ENCODE data around the gene SRGAP1. TPM values are rescaled to one million over a fixed set of nuclear protein-coding genes. Genes with fewer than 3 reads are reported as not detected.

The SRGAP1 gene
- total and polyA plus RNA-seq, 9 donors, result 4.7 to 10.5 (median 5.7) TPM

DNA sequence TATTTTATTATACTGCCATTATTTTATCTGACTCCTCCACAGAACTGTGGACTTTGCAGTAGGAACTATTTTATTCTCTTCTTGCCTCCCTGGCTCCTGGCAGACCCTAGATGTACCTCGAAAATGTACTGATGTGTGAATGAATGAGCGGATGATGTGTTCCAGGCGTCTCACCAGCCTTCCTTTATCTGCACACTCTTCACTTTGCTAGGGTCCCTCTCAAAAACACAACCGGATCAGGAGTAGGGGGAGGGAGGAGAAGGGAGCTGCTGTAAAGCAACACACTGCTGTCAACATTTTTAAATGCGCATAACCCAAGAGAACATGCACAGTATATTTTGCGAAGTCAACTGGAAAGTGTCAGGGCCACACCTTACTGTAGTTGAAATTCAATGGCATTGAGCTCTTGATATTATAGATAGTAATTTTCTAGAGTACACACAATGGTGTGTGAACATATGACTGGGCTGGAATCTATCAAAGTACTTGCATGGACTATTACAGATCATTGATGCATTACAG lies 36.3 kb downstream of the SRGAP1 start:
- DNase-seq, result no peak
- no peaks in the 10 kb centered on the region for H3K36me3 ChIP-seq (ENCODE audit: control insufficient read depth, insufficient read depth, low read length)
- H3K9me3 ChIP-seq (replicated peaks; ENCODE audit: control insufficient read depth, low read depth, low read length), result no peaks in the 10 kb centered on the region
- H3K27ac ChIP-seq (ENCODE audit: low read length), result no peak overlapping the region
- H3K27me3 ChIP-seq (ENCODE audit: control insufficient read depth, insufficient read depth, low read length), result no peaks in the 10 kb centered on the region
- H3K4me1 ChIP-seq (ENCODE audit: control insufficient read depth, insufficient read depth, low read length), result peaks cover 4% of the 10 kb centered on the region
- H3K4me3 ChIP-seq (ENCODE audit: low read length), result no peak overlapping the region
- WGBS (ENCODE audit: insufficient coverage), result no CpG with 5 or more reads among the region's 6 CpGs

GRCh38 chr12:63882844-63883243 lies 38.3 kb downstream of the SRGAP1 start:
- Histone ChIP-seq H3K27ac (ENCODE audit: low read length) (peak overlapping the region; percentile 67), H3K27me3 (ENCODE audit: control insufficient read depth, insufficient read depth, low read length) (no peaks in the 10 kb centered on the region), H3K36me3 (ENCODE audit: control insufficient read depth, insufficient read depth, low read length) (no peaks in the 10 kb centered on the region), H3K4me1 (ENCODE audit: control insufficient read depth, insufficient read depth, low read length) (peaks cover 4% of the 10 kb centered on the region), H3K4me3 (ENCODE audit: low read length) (no peak overlapping the region), H3K9me3 (replicated peaks; ENCODE audit: control insufficient read depth, low read depth, low read length) (no peaks in the 10 kb centered on the region)
- WGBS (ENCODE audit: insufficient coverage), result 40% methylated on average over 2 of the region's 2 CpGs
- peak; percentile 82 for DNase-seq

DNA sequence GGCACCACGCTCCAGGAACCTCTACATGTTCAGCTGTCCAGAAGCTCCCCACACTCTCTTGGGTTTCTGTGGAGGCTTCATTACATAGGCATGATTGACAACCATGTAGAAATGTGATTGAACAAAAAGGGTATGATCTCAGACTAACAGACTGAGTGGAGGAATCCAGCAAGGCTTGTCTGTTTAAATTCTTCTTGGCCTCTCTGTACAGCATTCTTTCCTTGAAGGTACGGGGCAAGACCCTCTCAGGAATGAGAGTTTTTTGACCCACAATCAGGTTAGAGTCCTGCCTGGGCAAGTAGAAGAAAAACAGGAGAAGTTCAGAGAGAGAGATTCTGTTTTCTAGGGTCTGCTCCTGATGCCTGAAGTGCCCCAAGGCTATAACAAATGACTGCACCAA lies 40.9 kb downstream of the SRGAP1 start:
- peaks cover 4% of the 10 kb centered on the region for H3K4me1 ChIP-seq (ENCODE audit: control insufficient read depth, insufficient read depth, low read length)
- H3K4me3 ChIP-seq (ENCODE audit: low read length), result no peak overlapping the region
- no peak overlapping the region for H3K27ac ChIP-seq (ENCODE audit: low read length)
- no peak for DNase-seq
- H3K27me3 ChIP-seq (ENCODE audit: control insufficient read depth, insufficient read depth, low read length), result no peaks in the 10 kb centered on the region
- no peaks in the 10 kb centered on the region for H3K9me3 ChIP-seq (replicated peaks; ENCODE audit: control insufficient read depth, low read depth, low read length)
- no peaks in the 10 kb centered on the region for H3K36me3 ChIP-seq (ENCODE audit: control insufficient read depth, insufficient read depth, low read length)
- WGBS (ENCODE audit: insufficient coverage), result 100% methylated on average over 1 of the region's 2 CpGs

GRCh38 chr12:63888908-63889635 lies 44.6 kb downstream of the SRGAP1 start:
- no peak for DNase-seq
- Histone ChIP-seq H3K36me3 (ENCODE audit: control insufficient read depth, insufficient read depth, low read length) (no peaks in the 10 kb centered on the region), H3K4me1 (ENCODE audit: control insufficient read depth, insufficient read depth, low read length) (no peaks in the 10 kb centered on the region), H3K27me3 (ENCODE audit: control insufficient read depth, insufficient read depth, low read length) (no peaks in the 10 kb centered on the region), H3K9me3 (replicated peaks; ENCODE audit: control insufficient read depth, low read depth, low read length) (no peaks in the 10 kb centered on the region), H3K27ac (ENCODE audit: low read length) (no peak overlapping the region), H3K4me3 (ENCODE audit: low read length) (no peak overlapping the region)
- WGBS (ENCODE audit: insufficient coverage), result 85% methylated on average over 5 of the region's 8 CpGs

DNA sequence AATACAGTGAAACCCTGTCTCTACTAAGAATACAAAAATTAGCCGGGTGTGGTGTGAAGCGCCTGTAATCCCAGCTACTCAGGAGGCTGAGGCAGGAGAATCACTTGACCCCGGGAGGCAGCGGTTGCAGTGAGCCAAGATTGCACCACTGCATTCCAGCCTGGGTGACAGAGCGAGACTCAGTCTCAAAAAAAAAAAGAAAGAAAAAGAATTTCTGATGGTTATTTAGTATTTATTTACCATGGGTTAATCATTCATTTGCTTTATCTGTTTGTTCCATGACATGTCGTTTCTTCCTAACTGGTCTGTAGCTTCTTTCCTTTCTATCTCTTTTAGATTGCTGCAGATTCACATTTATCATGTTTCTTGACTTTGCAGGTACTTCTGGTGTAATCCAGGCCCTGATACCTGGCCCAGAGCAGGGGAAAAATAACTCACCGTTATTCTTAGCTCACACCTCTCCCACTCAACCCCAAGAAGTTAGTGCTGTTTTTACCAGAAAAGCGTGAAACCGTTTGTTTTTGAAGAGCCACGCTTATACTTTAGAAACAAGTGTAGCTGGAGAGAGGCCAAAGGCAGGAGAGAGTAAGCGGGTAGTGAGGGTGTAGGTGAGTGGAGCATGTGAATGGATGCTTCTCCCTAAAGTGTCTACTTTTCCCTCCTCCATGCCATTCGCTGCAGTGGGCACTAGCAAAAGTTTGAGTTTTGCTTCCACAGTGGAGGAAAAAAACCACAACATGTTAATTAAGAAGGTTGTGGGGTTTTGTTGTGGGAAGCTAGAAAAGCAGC lies 45.4 kb downstream of the SRGAP1 start:
- WGBS (ENCODE audit: insufficient coverage), result 90% methylated on average over 3 of the region's 12 CpGs
- H3K27ac ChIP-seq (ENCODE audit: low read length), result no peak overlapping the region
- H3K4me1 ChIP-seq (ENCODE audit: control insufficient read depth, insufficient read depth, low read length), result no peaks in the 10 kb centered on the region
- no peak for DNase-seq
- H3K36me3 ChIP-seq (ENCODE audit: control insufficient read depth, insufficient read depth, low read length), result no peaks in the 10 kb centered on the region
- H3K27me3 ChIP-seq (ENCODE audit: control insufficient read depth, insufficient read depth, low read length), result no peaks in the 10 kb centered on the region
- H3K4me3 ChIP-seq (ENCODE audit: low read length), result no peak overlapping the region
- no peaks in the 10 kb centered on the region for H3K9me3 ChIP-seq (replicated peaks; ENCODE audit: control insufficient read depth, low read depth, low read length)

DNA sequence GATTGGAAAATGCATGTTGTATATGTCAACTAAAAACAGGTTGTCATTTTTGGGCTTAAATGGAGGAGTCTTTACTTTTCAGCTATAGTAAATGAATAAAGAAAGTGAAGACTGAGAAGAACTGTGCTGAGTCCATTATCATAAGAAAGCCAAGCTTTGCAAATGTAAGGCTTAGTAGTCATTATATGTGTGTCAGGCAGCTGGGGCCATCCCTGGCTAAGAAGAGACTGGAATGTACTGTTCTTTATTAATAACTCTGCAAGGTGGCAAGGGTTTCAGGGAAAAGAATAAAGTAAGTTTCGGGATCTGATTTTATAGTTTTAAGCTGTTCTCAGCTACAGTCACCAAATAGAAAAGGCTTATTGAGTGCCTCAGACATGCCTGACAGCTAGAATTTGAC lies 48.7 kb downstream of the SRGAP1 start:
- no CpG with 5 or more reads among the region's 1 CpG for WGBS (ENCODE audit: insufficient coverage)
- Histone ChIP-seq H3K4me3 (ENCODE audit: low read length) (no peak overlapping the region), H3K4me1 (ENCODE audit: control insufficient read depth, insufficient read depth, low read length) (no peaks in the 10 kb centered on the region), H3K36me3 (ENCODE audit: control insufficient read depth, insufficient read depth, low read length) (no peaks in the 10 kb centered on the region), H3K27ac (ENCODE audit: low read length) (no peak overlapping the region), H3K27me3 (ENCODE audit: control insufficient read depth, insufficient read depth, low read length) (no peaks in the 10 kb centered on the region), H3K9me3 (replicated peaks; ENCODE audit: control insufficient read depth, low read depth, low read length) (no peaks in the 10 kb centered on the region)
- no peak for DNase-seq

DNA sequence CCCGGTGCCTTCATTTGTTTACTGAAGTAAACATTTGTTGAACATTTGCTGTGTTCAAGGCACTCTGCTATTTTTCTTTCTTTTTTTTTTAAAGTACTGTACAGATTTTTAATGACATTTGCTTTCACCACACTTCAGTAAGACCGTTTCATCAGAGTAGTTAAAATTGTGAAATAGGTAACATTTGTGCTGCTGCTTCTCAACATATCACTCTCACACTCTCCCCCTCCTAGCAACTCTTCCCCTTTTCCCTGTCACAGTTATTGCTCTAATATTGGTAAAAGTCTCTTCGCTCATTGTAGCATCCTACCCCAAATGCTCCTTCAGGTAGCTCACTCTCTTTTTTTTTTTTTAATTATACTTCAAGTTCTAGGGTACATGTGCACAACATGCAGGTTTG lies 49.6 kb downstream of the SRGAP1 start:
- no peaks in the 10 kb centered on the region for H3K36me3 ChIP-seq (ENCODE audit: control insufficient read depth, insufficient read depth, low read length)
- H3K4me3 ChIP-seq (ENCODE audit: low read length), result no peak overlapping the region
- no peaks in the 10 kb centered on the region for H3K9me3 ChIP-seq (replicated peaks; ENCODE audit: control insufficient read depth, low read depth, low read length)
- DNase-seq, result no peak
- no peak overlapping the region for H3K27ac ChIP-seq (ENCODE audit: low read length)
- WGBS (ENCODE audit: insufficient coverage), result no CpG with 5 or more reads among the region's 3 CpGs
- no peaks in the 10 kb centered on the region for H3K4me1 ChIP-seq (ENCODE audit: control insufficient read depth, insufficient read depth, low read length)
- no peaks in the 10 kb centered on the region for H3K27me3 ChIP-seq (ENCODE audit: control insufficient read depth, insufficient read depth, low read length)

DNA sequence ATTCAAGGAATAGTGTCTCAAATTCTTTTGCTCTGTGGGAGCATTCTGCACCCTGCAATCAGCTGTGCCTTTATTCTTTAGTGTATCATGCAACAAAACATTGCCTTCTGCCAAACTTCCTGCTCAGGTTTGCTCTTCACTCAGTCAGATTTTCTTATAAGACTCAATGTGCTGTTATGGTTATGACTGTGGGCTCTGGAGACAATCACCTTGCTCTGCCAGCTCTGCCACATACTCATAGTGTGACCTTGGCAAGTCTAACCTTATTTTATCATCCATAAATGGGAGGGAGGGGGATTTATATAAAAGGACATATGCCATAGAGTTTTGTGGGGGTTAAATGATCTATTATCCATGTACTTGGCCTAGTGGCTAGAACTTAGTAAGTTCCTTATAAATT lies 51.3 kb downstream of the SRGAP1 start:
- Histone ChIP-seq H3K4me1 (ENCODE audit: control insufficient read depth, insufficient read depth, low read length) (no peaks in the 10 kb centered on the region), H3K27ac (ENCODE audit: low read length) (no peak overlapping the region), H3K27me3 (ENCODE audit: control insufficient read depth, insufficient read depth, low read length) (no peaks in the 10 kb centered on the region), H3K4me3 (ENCODE audit: low read length) (no peak overlapping the region), H3K36me3 (ENCODE audit: control insufficient read depth, insufficient read depth, low read length) (no peaks in the 10 kb centered on the region), H3K9me3 (replicated peaks; ENCODE audit: control insufficient read depth, low read depth, low read length) (no peaks in the 10 kb centered on the region)
- no peak for DNase-seq

- H3K4me1 ChIP-seq (ENCODE audit: control insufficient read depth, insufficient read depth, low read length), result no peaks in the 10 kb centered on the region
- 64% methylated on average over 1 of the region's 2 CpGs for WGBS (ENCODE audit: insufficient coverage)
- peak; percentile 48 for DNase-seq
- no peak overlapping the region for H3K4me3 ChIP-seq (ENCODE audit: low read length)
- H3K27ac ChIP-seq (ENCODE audit: low read length), result peak overlapping the region; percentile 81
- H3K27me3 ChIP-seq (ENCODE audit: control insufficient read depth, insufficient read depth, low read length), result no peaks in the 10 kb centered on the region
- H3K36me3 ChIP-seq (ENCODE audit: control insufficient read depth, insufficient read depth, low read length), result no peaks in the 10 kb centered on the region
- no peaks in the 10 kb centered on the region for H3K9me3 ChIP-seq (replicated peaks; ENCODE audit: control insufficient read depth, low read depth, low read length)
Observed at GRCh38 chr12:63897931-63898330, 53.4 kb downstream of the SRGAP1 start.

DNA sequence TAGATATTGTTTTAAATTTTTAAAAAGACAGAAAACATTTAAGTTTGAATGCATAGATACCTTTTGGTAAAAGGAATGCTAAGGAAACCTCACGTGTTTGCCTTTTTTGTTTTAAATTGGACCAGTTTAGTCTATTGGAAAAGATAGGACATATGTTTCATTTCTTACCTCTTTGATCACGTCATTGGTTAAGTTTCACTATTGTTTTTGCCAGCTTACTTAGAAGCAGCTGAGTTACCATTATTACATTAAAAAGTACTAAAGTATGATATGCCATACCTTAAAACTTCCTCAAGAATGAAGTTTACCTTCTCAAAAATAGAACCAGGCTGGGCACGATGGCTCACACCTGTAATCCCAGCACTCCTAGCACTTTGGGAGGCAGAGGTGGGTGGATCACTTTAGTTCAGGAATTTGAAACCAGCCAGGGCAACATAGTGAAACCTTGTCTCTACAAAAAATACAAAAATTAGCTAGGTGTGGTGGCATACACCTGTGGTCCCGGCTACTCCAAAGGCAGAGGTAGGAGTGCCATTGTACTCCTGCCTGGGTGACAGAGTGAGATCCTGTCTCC lies 54.4 kb downstream of the SRGAP1 start:
- H3K27ac ChIP-seq (ENCODE audit: low read length), result no peak overlapping the region
- H3K4me1 ChIP-seq (ENCODE audit: control insufficient read depth, insufficient read depth, low read length), result no peaks in the 10 kb centered on the region
- H3K27me3 ChIP-seq (ENCODE audit: control insufficient read depth, insufficient read depth, low read length), result no peaks in the 10 kb centered on the region
- WGBS (ENCODE audit: insufficient coverage), result no CpG with 5 or more reads among the region's 4 CpGs
- H3K4me3 ChIP-seq (ENCODE audit: low read length), result no peak overlapping the region
- no peaks in the 10 kb centered on the region for H3K9me3 ChIP-seq (replicated peaks; ENCODE audit: control insufficient read depth, low read depth, low read length)
- no peaks in the 10 kb centered on the region for H3K36me3 ChIP-seq (ENCODE audit: control insufficient read depth, insufficient read depth, low read length)
- DNase-seq, result no peak

All from muscle of leg (tissue), 11 donors.